HUES6 (cell line): ENCODE results near the gene HDC.

Source experiments
- H3K27ac ChIP-seq: 2 replicates; pipeline ENCODE4 v1.7.0; 2013; ENCODE audit warnings: low read depth, mild to moderate bottlenecking, low read length, inconsistent platforms
- H3K27me3 ChIP-seq: 2 replicates; pipeline ENCODE4 v1.6.1; 2013; ENCODE audit warnings: low read length; ENCODE audit not compliant: control insufficient read depth, insufficient read depth
- H3K36me3 ChIP-seq: 2 replicates; pipeline ENCODE4 v1.6.1; 2013; ENCODE audit warnings: low read length; ENCODE audit not compliant: control insufficient read depth, insufficient read depth
- H3K4me1 ChIP-seq: 2 replicates; pipeline ENCODE4 v1.6.1; 2013; ENCODE audit warnings: low read length; ENCODE audit not compliant: control insufficient read depth, insufficient read depth
- H3K4me3 ChIP-seq: 2 replicates; pipeline ENCODE4 v1.5.1; 2013; ENCODE audit warnings: low read depth, low read length
- H3K9ac ChIP-seq: one replicate; pipeline ENCODE4 v1.6.1; 2013; ENCODE audit warnings: mild to moderate bottlenecking, low read length
- H3K9me3 ChIP-seq: 2 replicates; pipeline ENCODE4 v1.6.1; 2013; ENCODE audit warnings: low read depth, low read length; ENCODE audit not compliant: control insufficient read depth, insufficient read depth

HDC gene

GRCh38 chr15:50225938-50226337, 39.6 kb downstream of the HDC start:
- Histone ChIP-seq H3K9ac (no peak overlapping the region), H3K4me1 (no peaks in the 10 kb centered on the region), H3K27me3 (no peaks in the 10 kb centered on the region; the same call in 1 of the 2 replicates), H3K36me3 (no peaks in the 10 kb centered on the region), H3K4me3 (no peak overlapping the region), H3K27ac (no peak overlapping the region), H3K9me3 (no peaks in the 10 kb centered on the region)

- Histone ChIP-seq H3K4me3 (no peak overlapping the region), H3K27ac (no peak overlapping the region), H3K9me3 (no peaks in the 10 kb centered on the region), H3K9ac (no peak overlapping the region), H3K27me3 (no peaks in the 10 kb centered on the region; the same call in 1 of the 2 replicates), H3K36me3 (no peaks in the 10 kb centered on the region), H3K4me1 (no peaks in the 10 kb centered on the region)
Measured at GRCh38 chr15:50225057-50225456, 40.5 kb downstream of the HDC start.

GRCh38 chr15:50224606-50225005, 40.9 kb downstream of the HDC start:
- Histone ChIP-seq H3K4me3 (no peak overlapping the region), H3K27me3 (no peaks in the 10 kb centered on the region; the same call in 1 of the 2 replicates), H3K9ac (no peak overlapping the region), H3K9me3 (no peaks in the 10 kb centered on the region), H3K4me1 (no peaks in the 10 kb centered on the region), H3K27ac (no peak overlapping the region), H3K36me3 (no peaks in the 10 kb centered on the region)

- Histone ChIP-seq H3K4me3 (no peak overlapping the region), H3K9ac (no peak overlapping the region), H3K36me3 (no peaks in the 10 kb centered on the region), H3K4me1 (no peaks in the 10 kb centered on the region), H3K27me3 (no peaks in the 10 kb centered on the region; the same call in 1 of the 2 replicates), H3K27ac (no peak overlapping the region), H3K9me3 (no peaks in the 10 kb centered on the region)
Measured at GRCh38 chr15:50222181-50222580, 43.3 kb downstream of the HDC start.

- Histone ChIP-seq H3K9me3 (no peaks in the 10 kb centered on the region), H3K4me1 (no peaks in the 10 kb centered on the region), H3K27ac (no peak overlapping the region), H3K27me3 (no peaks in the 10 kb centered on the region; the same call in 1 of the 2 replicates), H3K4me3 (no peak overlapping the region), H3K9ac (no peak overlapping the region), H3K36me3 (no peaks in the 10 kb centered on the region)
Measured at GRCh38 chr15:50219820-50220219, 45.7 kb downstream of the HDC start.

GRCh38 chr15:50218691-50219090, 46.8 kb downstream of the HDC start:
- no peaks in the 10 kb centered on the region for H3K36me3 ChIP-seq
- H3K4me3 ChIP-seq = no peak overlapping the region
- H3K4me1 ChIP-seq = no peaks in the 10 kb centered on the region
- no peaks in the 10 kb centered on the region for H3K9me3 ChIP-seq
- no peaks in the 10 kb centered on the region; the same call in 1 of the 2 replicates for H3K27me3 ChIP-seq
- H3K9ac ChIP-seq = no peak overlapping the region
- no peak overlapping the region for H3K27ac ChIP-seq

GRCh38 chr15:50218291-50218690, 47.2 kb downstream of the HDC start:
- H3K4me3 ChIP-seq = no peak overlapping the region

GRCh38 chr15:50210462-50211157, 54.9 kb downstream of the HDC start:
- Histone ChIP-seq H3K4me1 (peaks cover 10% of the 10 kb centered on the region), H3K9me3 (no peaks in the 10 kb centered on the region), H3K27ac (peak overlapping the region; percentile 34; the same call in 1 of the 2 replicates)

More at GRCh38 chr15:50218291-50218690, 47.2 kb downstream of the HDC start:
- no peak overlapping the region for H3K27ac ChIP-seq
- no peaks in the 10 kb centered on the region; the same call in 1 of the 2 replicates for H3K27me3 ChIP-seq
- no peaks in the 10 kb centered on the region for H3K36me3 ChIP-seq
- H3K9me3 ChIP-seq = no peaks in the 10 kb centered on the region
- no peaks in the 10 kb centered on the region for H3K4me1 ChIP-seq
- no peak overlapping the region for H3K9ac ChIP-seq

GRCh38 chr15:50209809-50210208, 55.7 kb downstream of the HDC start:
- Histone ChIP-seq H3K36me3 (no peaks in the 10 kb centered on the region), H3K27ac (no peak overlapping the region), H3K27me3 (no peaks in the 10 kb centered on the region), H3K4me3 (no peak overlapping the region), H3K4me1 (peaks cover 10% of the 10 kb centered on the region), H3K9me3 (no peaks in the 10 kb centered on the region), H3K9ac (no peak overlapping the region)

More at GRCh38 chr15:50210462-50211157, 54.9 kb downstream of the HDC start:
- Histone ChIP-seq H3K27me3 (no peaks in the 10 kb centered on the region), H3K4me3 (no peak overlapping the region), H3K9ac (peak overlapping the region; percentile 26), H3K36me3 (no peaks in the 10 kb centered on the region)

GRCh38 chr15:50206020-50206419, 59.5 kb downstream of the HDC start:
- H3K27ac ChIP-seq = no peak overlapping the region
- H3K27me3 ChIP-seq = no peaks in the 10 kb centered on the region
- H3K4me1 ChIP-seq = peaks cover 9% of the 10 kb centered on the region
- H3K9ac ChIP-seq = no peak overlapping the region
- H3K9me3 ChIP-seq = no peaks in the 10 kb centered on the region
- H3K4me3 ChIP-seq = no peak overlapping the region
- H3K36me3 ChIP-seq = no peaks in the 10 kb centered on the region

GRCh38 chr15:50202003-50202402, 63.5 kb downstream of the HDC start:
- no peaks in the 10 kb centered on the region for H3K27me3 ChIP-seq
- H3K4me3 ChIP-seq = no peak overlapping the region
- no peak overlapping the region for H3K9ac ChIP-seq
- no peaks in the 10 kb centered on the region for H3K9me3 ChIP-seq
- H3K4me1 ChIP-seq = no peaks in the 10 kb centered on the region
- H3K36me3 ChIP-seq = no peaks in the 10 kb centered on the region
- H3K27ac ChIP-seq = no peak overlapping the region
